HepG2 (cell line): ENCODE results near the gene CD300LG. TPM values are rescaled to one million over a fixed set of nuclear protein-coding genes. Genes with fewer than 3 reads are reported as not detected.

Experiments
- CREM ChIP-seq, 2 experiments: sonication (generic) in 1 of 2; formaldehyde crosslinking in 1 of 2; IDR thresholded peaks; 2 replicates each; pipeline versions ENCODE4 v1.4.0 to v1.6.1; 2016 to 2020; ENCODE audit warnings: antibody characterized with exemption in 1 of 2, mild to moderate bottlenecking in 1 of 2, missing genetic modification reagents in 1 of 2
- DMAP1 ChIP-seq: IDR thresholded peaks from 2 replicates; pipeline ENCODE4 v1.6.1; 2016
- DPF2 ChIP-seq: sonication (generic); formaldehyde crosslinking; IDR thresholded peaks from 2 replicates; pipeline ENCODE4 v1.4.0; 2020; ENCODE audit warnings: mild to moderate bottlenecking, low read depth, missing genetic modification reagents, borderline replicate concordance
- ETV5 ChIP-seq: IDR thresholded peaks from 2 replicates; pipeline ENCODE4 v1.6.1; 2018; ENCODE audit warnings: missing biosample characterization, missing genetic modification reagents, inconsistent platforms, borderline replicate concordance
- GZF1 ChIP-seq: sonication (generic); formaldehyde crosslinking; IDR thresholded peaks from 2 replicates; pipeline ENCODE4 v1.5.1; 2020; ENCODE audit warnings: mild to moderate bottlenecking, missing genetic modification reagents
- KLF13 ChIP-seq: sonication (generic); formaldehyde crosslinking; IDR thresholded peaks from 2 replicates; pipeline ENCODE4 v1.4.0; 2020; ENCODE audit warnings: mild to moderate bottlenecking, missing genetic modification reagents
- MAZ ChIP-seq, 2 experiments: sonication (generic) in 1 of 2; formaldehyde crosslinking in 1 of 2; IDR thresholded peaks; 2 replicates each; pipeline versions ENCODE4 v1.5.0 to v1.6.1; 2012 to 2020; ENCODE audit warnings: low read depth in 2 of 2, mild to moderate bottlenecking in 2 of 2, borderline replicate concordance in 1 of 2, improper control_type of control experiment in 1 of 2, low read length in 1 of 2, missing genetic modification reagents in 1 of 2, moderate library complexity in 1 of 2
- NFKB2 ChIP-seq: sonication (generic); formaldehyde crosslinking; IDR thresholded peaks from 2 replicates; pipeline ENCODE4 v1.4.0; 2020; ENCODE audit warnings: missing genetic modification reagents, borderline replicate concordance
- NONO ChIP-seq, 2 experiments: fragments of 450-650 bp in 1 of 2; sonication (generic) in 1 of 2; formaldehyde crosslinking in 1 of 2; IDR thresholded peaks in 1 of 2; conservative IDR thresholded peaks in 1 of 2; 2 replicates each; pipeline versions ENCODE4 v1.6.1 to v1.8.0; 2017 to 2022; ENCODE audit warnings: mild to moderate bottlenecking in 1 of 2, missing genetic modification reagents in 1 of 2, moderate library complexity in 1 of 2
- NR3C1 ChIP-seq: sonication (generic); formaldehyde crosslinking; IDR thresholded peaks from 2 replicates; pipeline ENCODE4 v1.4.0; 2020; ENCODE audit warnings: missing genetic modification reagents
- ZBTB3 ChIP-seq: sonication (generic); formaldehyde crosslinking; IDR thresholded peaks from 2 replicates; pipeline ENCODE4 v1.4.0; 2020; ENCODE audit warnings: low read depth, mild to moderate bottlenecking, moderate library complexity, missing genetic modification reagents, borderline replicate concordance
- ZNF143 ChIP-seq: sonication (generic); formaldehyde crosslinking; IDR thresholded peaks from 2 replicates; pipeline ENCODE4 v1.4.0; 2020; ENCODE audit warnings: missing genetic modification reagents
- ZNF234 ChIP-seq: sonication (generic); formaldehyde crosslinking; conservative IDR thresholded peaks from 2 replicates; pipeline ENCODE4 v1.5.1; 2020; ENCODE audit warnings: mild to moderate bottlenecking, missing genetic modification reagents
- ZNF441 ChIP-seq: sonication (generic); formaldehyde crosslinking; IDR thresholded peaks from 2 replicates; pipeline ENCODE4 v1.7.0; 2021; ENCODE audit warnings: missing genetic modification reagents, borderline replicate concordance
- ZNF747 ChIP-seq: sonication (generic); formaldehyde crosslinking; IDR thresholded peaks from 2 replicates; pipeline ENCODE4 v1.8.1; 2023; ENCODE audit warnings: missing genetic modification reagents, mild to moderate bottlenecking, borderline replicate concordance
- polyA plus RNA-seq, 8 experiments: library from polyadenylated mRNA; depleted of rRNA in 3 of 8; stranded (reverse) in 7 of 8; unstranded in 1 of 8; fragments of >200 nt; fragmentation: Illumina TruSeq in 4 of 8; extraction: Trizol in 4 of 8; gene quantifications; 2 replicates each; pipeline versions ENCODE4 v1.2.1 to v1.2.3, GENCODE V29; 2011 to 2016; ENCODE audit warnings: low read depth in 4 of 8, missing spikeins in 1 of 8, mixed read lengths in 1 of 8; ENCODE audit not compliant: insufficient read depth in 1 of 8
- total RNA-seq, 5 experiments: library from RNA; depleted of rRNA; stranded (reverse); fragments of >200 nt; fragmentation: Illumina TruSeq; extraction: Trizol; gene quantifications; 2 replicates each; pipeline ENCODE4 v1.2.3, GENCODE V29; 2016; ENCODE audit warnings: low read depth in 1 of 5
- TF ChIP-seq, protein P1 (sequence below): sonication (generic); formaldehyde crosslinking; IDR thresholded peaks from 2 replicates; pipeline ENCODE4 v1.8.1; 2022; ENCODE audit warnings: mild to moderate bottlenecking, missing genetic modification reagents
- TF ChIP-seq, protein P2 (sequence below): sonication (generic); formaldehyde crosslinking; IDR thresholded peaks from 2 replicates; pipeline ENCODE4 v1.4.0; 2020; ENCODE audit warnings: mild to moderate bottlenecking, missing genetic modification reagents
- TF ChIP-seq, protein P3 (sequence below): sonication (generic); formaldehyde crosslinking; IDR thresholded peaks from 2 replicates; pipeline ENCODE4 v1.4.0; 2020; ENCODE audit warnings: missing genetic modification reagents, mild to moderate bottlenecking, borderline replicate concordance

Gene CD300LG
- total and polyA plus RNA-seq, 2 of the 13 experiments (the other 11 are each of a cell fraction or from before 2014, with no cell fraction given): not detected

DNA sequence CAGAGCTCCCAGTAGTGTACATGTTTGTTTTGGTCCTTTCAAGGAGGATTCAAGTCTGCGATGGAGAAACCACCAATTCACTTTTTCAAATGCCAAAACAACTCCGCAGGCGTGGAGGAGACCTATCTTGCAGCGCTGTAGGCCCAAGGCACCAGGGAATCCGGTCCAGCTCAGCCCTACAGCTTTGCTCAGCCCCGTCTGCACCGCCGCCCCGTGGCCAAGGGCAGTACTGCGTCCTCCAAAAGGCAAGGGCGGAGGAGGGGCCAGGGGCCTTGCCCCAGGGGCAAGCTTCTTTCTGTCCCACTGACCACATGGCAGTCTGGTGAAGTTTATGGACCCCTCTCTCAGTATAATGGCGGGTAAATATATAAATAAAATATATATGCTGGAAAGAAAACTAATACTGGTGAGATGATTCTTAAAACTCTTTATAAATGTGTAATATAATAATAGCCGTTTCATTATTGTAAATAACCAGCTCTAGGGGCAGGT, 709 bp upstream of the CD300LG start (continued):
- TF ChIP-seq, protein P1, sequence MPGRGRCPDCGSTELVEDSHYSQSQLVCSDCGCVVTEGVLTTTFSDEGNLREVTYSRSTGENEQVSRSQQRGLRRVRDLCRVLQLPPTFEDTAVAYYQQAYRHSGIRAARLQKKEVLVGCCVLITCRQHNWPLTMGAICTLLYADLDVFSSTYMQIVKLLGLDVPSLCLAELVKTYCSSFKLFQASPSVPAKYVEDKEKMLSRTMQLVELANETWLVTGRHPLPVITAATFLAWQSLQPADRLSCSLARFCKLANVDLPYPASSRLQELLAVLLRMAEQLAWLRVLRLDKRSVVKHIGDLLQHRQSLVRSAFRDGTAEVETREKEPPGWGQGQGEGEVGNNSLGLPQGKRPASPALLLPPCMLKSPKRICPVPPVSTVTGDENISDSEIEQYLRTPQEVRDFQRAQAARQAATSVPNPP (CRISPR knock-in tag): no peak
- no peak for TF ChIP-seq CREM (IDR thresholded peaks at IDR 0.05)
- TF ChIP-seq CREM (CRISPR knock-in tag; IDR thresholded peaks at IDR 0.05): no peak
- TF ChIP-seq, protein P2, sequence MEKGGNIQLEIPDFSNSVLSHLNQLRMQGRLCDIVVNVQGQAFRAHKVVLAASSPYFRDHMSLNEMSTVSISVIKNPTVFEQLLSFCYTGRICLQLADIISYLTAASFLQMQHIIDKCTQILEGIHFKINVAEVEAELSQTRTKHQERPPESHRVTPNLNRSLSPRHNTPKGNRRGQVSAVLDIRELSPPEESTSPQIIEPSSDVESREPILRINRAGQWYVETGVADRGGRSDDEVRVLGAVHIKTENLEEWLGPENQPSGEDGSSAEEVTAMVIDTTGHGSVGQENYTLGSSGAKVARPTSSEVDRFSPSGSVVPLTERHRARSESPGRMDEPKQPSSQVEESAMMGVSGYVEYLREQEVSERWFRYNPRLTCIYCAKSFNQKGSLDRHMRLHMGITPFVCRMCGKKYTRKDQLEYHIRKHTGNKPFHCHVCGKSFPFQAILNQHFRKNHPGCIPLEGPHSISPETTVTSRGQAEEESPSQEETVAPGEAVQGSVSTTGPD: no peak
- TF ChIP-seq DPF2 (CRISPR knock-in tag): no peak
- no peak for TF ChIP-seq DMAP1 (CRISPR knock-in tag)
- no peak for TF ChIP-seq NONO (IDR thresholded peaks at IDR 0.05)
- TF ChIP-seq NONO (CRISPR knock-in tag; conservative IDR thresholded peaks at IDR 0.05): 0 out of 2 replicates have a peak, but pooled peaks have one; percentile 52
- TF ChIP-seq, protein P3, sequence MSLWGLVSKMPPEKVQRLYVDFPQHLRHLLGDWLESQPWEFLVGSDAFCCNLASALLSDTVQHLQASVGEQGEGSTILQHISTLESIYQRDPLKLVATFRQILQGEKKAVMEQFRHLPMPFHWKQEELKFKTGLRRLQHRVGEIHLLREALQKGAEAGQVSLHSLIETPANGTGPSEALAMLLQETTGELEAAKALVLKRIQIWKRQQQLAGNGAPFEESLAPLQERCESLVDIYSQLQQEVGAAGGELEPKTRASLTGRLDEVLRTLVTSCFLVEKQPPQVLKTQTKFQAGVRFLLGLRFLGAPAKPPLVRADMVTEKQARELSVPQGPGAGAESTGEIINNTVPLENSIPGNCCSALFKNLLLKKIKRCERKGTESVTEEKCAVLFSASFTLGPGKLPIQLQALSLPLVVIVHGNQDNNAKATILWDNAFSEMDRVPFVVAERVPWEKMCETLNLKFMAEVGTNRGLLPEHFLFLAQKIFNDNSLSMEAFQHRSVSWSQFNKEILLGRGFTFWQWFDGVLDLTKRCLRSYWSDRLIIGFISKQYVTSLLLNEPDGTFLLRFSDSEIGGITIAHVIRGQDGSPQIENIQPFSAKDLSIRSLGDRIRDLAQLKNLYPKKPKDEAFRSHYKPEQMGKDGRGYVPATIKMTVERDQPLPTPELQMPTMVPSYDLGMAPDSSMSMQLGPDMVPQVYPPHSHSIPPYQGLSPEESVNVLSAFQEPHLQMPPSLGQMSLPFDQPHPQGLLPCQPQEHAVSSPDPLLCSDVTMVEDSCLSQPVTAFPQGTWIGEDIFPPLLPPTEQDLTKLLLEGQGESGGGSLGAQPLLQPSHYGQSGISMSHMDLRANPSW (CRISPR knock-in tag): no peak
- TF ChIP-seq NR3C1 (CRISPR knock-in tag): no peak
- peak; percentile 30; the same call in 1 of the 2 replicates for TF ChIP-seq ETV5 (CRISPR knock-in tag)
- TF ChIP-seq ZNF747 (CRISPR knock-in tag): no peak
- TF ChIP-seq KLF13 (CRISPR knock-in tag): no peak
- TF ChIP-seq ZNF234 (CRISPR knock-in tag): no peak
- TF ChIP-seq ZNF441 (CRISPR knock-in tag): peak; percentile 40; the same call in 1 of the 2 replicates
- TF ChIP-seq NFKB2 (CRISPR knock-in tag): peak; percentile 53; the same call in 1 of the 2 replicates
- no peak for TF ChIP-seq ZBTB3 (CRISPR knock-in tag)
- TF ChIP-seq MAZ (IDR thresholded peaks at IDR 0.05; ENCODE audit: borderline replicate concordance, low read depth, low read length): peak; percentile 53; the same call in 1 of the 2 replicates
- TF ChIP-seq MAZ (CRISPR knock-in tag; IDR thresholded peaks at IDR 0.05; ENCODE audit: low read depth): no peak
- TF ChIP-seq GZF1 (CRISPR knock-in tag): no peak
- TF ChIP-seq ZNF143 (CRISPR knock-in tag): no peak
